GM23338 (cell line): Measurements from ENCODE around the gene HS6ST1. TPM values are rescaled to one million over a fixed set of nuclear protein-coding genes. Genes with fewer than 3 reads are reported as not detected.

Source experiments
- ATAC-seq: fragments of 200-7000 bp; cut with Tn5 transposase; 3 replicates; pipeline ENCODE4 v1.9.1; 2020
- DNase-seq: peaks from one replicate; pipeline ENCODE4 v3.0.0-alpha.2; 2015; ENCODE audit warnings: low spot score
- H2AFZ ChIP-seq: fragments of 200-600 bp; sonication (generic); 2 replicates; pipeline ENCODE4 v1.8.0; 2016; ENCODE audit warnings: antibody characterized with exemption, mild to moderate bottlenecking, moderate library complexity
- H3F3A ChIP-seq: fragments of 200-600 bp; sonication (generic); replicated peaks from 2 replicates; pipeline ENCODE4 v1.8.0; 2017; ENCODE audit warnings: antibody characterized with exemption, mixed run types, low read depth
- H3K27ac ChIP-seq: fragments of 200-600 bp; sonication (generic); 2 replicates; pipeline ENCODE4 v1.6.1; 2016; ENCODE audit warnings: low read depth
- H3K27me3 ChIP-seq: fragments of 200-600 bp; sonication (generic); 2 replicates; pipeline ENCODE4 v1.8.0; 2016; ENCODE audit warnings: mild to moderate bottlenecking, mixed run types, moderate library complexity; ENCODE audit not compliant: insufficient read depth
- H3K36me3 ChIP-seq: fragments of 200-600 bp; sonication (generic); 2 replicates; pipeline ENCODE4 v1.8.0; 2016; ENCODE audit warnings: mild to moderate bottlenecking; ENCODE audit not compliant: insufficient read depth
- H3K4me1 ChIP-seq: fragments of 200-600 bp; sonication (generic); 2 replicates; pipeline ENCODE4 v1.8.0; 2016; ENCODE audit warnings: mild to moderate bottlenecking, moderate library complexity; ENCODE audit not compliant: insufficient read depth
- H3K4me2 ChIP-seq: fragments of 200-600 bp; sonication (generic); 2 replicates; pipeline ENCODE4 v1.7.1; 2017; ENCODE audit warnings: mixed run types
- H3K4me3 ChIP-seq: fragments of 200-600 bp; sonication (generic); 2 replicates; pipeline ENCODE4 v1.6.1; 2016; ENCODE audit warnings: mixed run types
- H3K79me2 ChIP-seq: fragments of 200-600 bp; sonication (generic); replicated peaks from 2 replicates; pipeline ENCODE4 v1.8.0; 2017; ENCODE audit warnings: mild to moderate bottlenecking; ENCODE audit not compliant: insufficient read depth
- H3K9me2 ChIP-seq: fragments of 200-600 bp; sonication (generic); 2 replicates; pipeline ENCODE4 v1.8.0; 2017; ENCODE audit not compliant: insufficient read depth
- H4K20me1 ChIP-seq: fragments of 200-600 bp; sonication (generic); replicated peaks from 2 replicates; pipeline ENCODE4 v1.8.0; 2017; ENCODE audit warnings: mild to moderate bottlenecking; ENCODE audit not compliant: insufficient read depth
- H3K27ac Mint-ChIP-seq: 2 replicates; pipeline ENCODE4 v1.8.0; 2020; ENCODE audit warnings: inconsistent platforms, mild to moderate bottlenecking, moderate library complexity, mixed read lengths
- H3K27me3 Mint-ChIP-seq: 3 replicates; pipeline ENCODE4 v1.8.0; 2022; ENCODE audit warnings: low read depth, mild to moderate bottlenecking, moderate library complexity, mixed read lengths, inconsistent platforms; ENCODE audit not compliant: insufficient read depth, poor library complexity
- H3K36me3 Mint-ChIP-seq: 3 replicates; pipeline ENCODE4 v1.8.0; 2021; ENCODE audit warnings: low read depth, mild to moderate bottlenecking, inconsistent platforms, moderate library complexity, mixed read lengths
- H3K4me1 Mint-ChIP-seq: 3 replicates; pipeline ENCODE4 v1.8.0; 2020; ENCODE audit warnings: mild to moderate bottlenecking, inconsistent platforms, mixed read lengths
- H3K4me3 Mint-ChIP-seq: 3 replicates; pipeline ENCODE4 v1.8.0; 2021; ENCODE audit warnings: moderate library complexity, mild to moderate bottlenecking, inconsistent platforms, mixed read lengths
- H3K9me3 Mint-ChIP-seq: 3 replicates; pipeline ENCODE4 v1.8.0; 2020; ENCODE audit warnings: moderate library complexity, mild to moderate bottlenecking, inconsistent platforms, mixed read lengths
- CREB1 ChIP-seq: fragments of 250-450 bp; sonication (Bioruptor Pico); IDR thresholded peaks from 2 replicates; pipeline ENCODE4 v1.5.0; 2020; ENCODE audit warnings: low read depth, mild to moderate bottlenecking, moderate library complexity
- EZH2 ChIP-seq: fragments of 200-600 bp; sonication (generic); IDR thresholded peaks from one replicate; pipeline ENCODE4 v1.8.0; 2017; ENCODE audit warnings: antibody characterized with exemption, mild to moderate bottlenecking, low read depth; ENCODE audit not compliant: unreplicated experiment
- EZH2phosphoT487 ChIP-seq: fragments of 200-600 bp; sonication (generic); IDR thresholded peaks from one replicate; pipeline ENCODE4 v1.8.1; 2018; ENCODE audit warnings: antibody characterized with exemption; ENCODE audit not compliant: unreplicated experiment
- NANOG ChIP-seq: IDR thresholded peaks from 2 replicates; pipeline ENCODE4 v1.6.1; 2016; ENCODE audit warnings: antibody characterized with exemption, borderline replicate concordance
- STAT1 ChIP-seq: IDR thresholded peaks from one replicate; pipeline ENCODE4 v1.6.1; 2016; ENCODE audit warnings: antibody characterized with exemption; ENCODE audit not compliant: unreplicated experiment
- ZNF114 ChIP-seq: fragments of 250-450 bp; sonication (Bioruptor Pico); IDR thresholded peaks from 2 replicates; pipeline ENCODE4 v1.5.0; 2020; ENCODE audit warnings: mild to moderate bottlenecking, moderate library complexity
- ZNF331 ChIP-seq: fragments of 250-450 bp; sonication (Bioruptor Pico); IDR thresholded peaks from 2 replicates; pipeline ENCODE4 v1.5.0; 2020; ENCODE audit warnings: low read depth, mild to moderate bottlenecking, moderate library complexity
- polyA plus RNA-seq: library from polyadenylated mRNA; unstranded; fragments of >200 nt; fragmentation: Nextera tagmentation; extraction: Ambion mirVana; gene quantifications from 2 replicates; pipeline ENCODE4 v1.2.1, GENCODE V29; 2016
- total RNA-seq: library from RNA; depleted of rRNA; stranded (reverse); fragments of >200 nt; shearing (Covaris generic); gene quantifications from 2 replicates; pipeline ENCODE4 v1.2.3, GENCODE V29; 2014
- TF ChIP-seq, protein P1 (sequence below): IDR thresholded peaks from 2 replicates; pipeline ENCODE4 v1.6.1; 2016; ENCODE audit warnings: antibody characterized with exemption
- TF ChIP-seq, protein P2 (sequence below): IDR thresholded peaks from one replicate; pipeline ENCODE4 v1.6.1; 2018; ENCODE audit warnings: antibody characterized with exemption; ENCODE audit not compliant: unreplicated experiment
- TF ChIP-seq, protein P3 (sequence below), 2 experiments: fragments of 200-600 bp in 1 of 2; sonication (generic) in 1 of 2; conservative IDR thresholded peaks; 2 replicates each; pipeline versions ENCODE4 v1.5.1 to v1.6.1; 2016 to 2017; ENCODE audit warnings: antibody characterized with exemption in 2 of 2, low read depth in 2 of 2, mild to moderate bottlenecking in 2 of 2, moderate library complexity in 1 of 2

HS6ST1 gene
- total and polyA plus RNA-seq, 2 experiments from 2014 or later, result 21.1 to 106 TPM

DNA sequence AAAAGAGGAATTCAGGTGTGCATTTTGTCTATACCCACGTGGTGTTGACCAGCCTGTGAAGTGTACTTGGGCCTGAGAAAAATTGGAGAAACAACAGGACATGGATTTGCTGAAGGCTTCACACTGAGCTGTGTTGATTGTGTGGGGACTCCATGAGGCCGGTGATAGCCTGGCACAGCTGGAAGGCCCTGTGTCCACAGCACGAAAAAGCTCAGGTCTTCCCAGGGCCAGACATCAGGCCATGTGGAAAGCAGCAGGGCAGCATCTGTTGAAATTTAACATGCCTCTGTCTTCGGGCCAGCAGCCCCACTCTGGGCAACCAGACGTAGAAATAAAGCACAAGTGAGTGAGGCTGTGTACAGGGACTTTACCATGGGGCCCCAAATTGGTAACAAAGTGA, 84.1 kb downstream of the HS6ST1 start (continued):
- TF ChIP-seq EZH2phosphoT487, result no peak
- TF ChIP-seq, protein P1, sequence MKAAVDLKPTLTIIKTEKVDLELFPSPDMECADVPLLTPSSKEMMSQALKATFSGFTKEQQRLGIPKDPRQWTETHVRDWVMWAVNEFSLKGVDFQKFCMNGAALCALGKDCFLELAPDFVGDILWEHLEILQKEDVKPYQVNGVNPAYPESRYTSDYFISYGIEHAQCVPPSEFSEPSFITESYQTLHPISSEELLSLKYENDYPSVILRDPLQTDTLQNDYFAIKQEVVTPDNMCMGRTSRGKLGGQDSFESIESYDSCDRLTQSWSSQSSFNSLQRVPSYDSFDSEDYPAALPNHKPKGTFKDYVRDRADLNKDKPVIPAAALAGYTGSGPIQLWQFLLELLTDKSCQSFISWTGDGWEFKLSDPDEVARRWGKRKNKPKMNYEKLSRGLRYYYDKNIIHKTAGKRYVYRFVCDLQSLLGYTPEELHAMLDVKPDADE, result no peak

DNA sequence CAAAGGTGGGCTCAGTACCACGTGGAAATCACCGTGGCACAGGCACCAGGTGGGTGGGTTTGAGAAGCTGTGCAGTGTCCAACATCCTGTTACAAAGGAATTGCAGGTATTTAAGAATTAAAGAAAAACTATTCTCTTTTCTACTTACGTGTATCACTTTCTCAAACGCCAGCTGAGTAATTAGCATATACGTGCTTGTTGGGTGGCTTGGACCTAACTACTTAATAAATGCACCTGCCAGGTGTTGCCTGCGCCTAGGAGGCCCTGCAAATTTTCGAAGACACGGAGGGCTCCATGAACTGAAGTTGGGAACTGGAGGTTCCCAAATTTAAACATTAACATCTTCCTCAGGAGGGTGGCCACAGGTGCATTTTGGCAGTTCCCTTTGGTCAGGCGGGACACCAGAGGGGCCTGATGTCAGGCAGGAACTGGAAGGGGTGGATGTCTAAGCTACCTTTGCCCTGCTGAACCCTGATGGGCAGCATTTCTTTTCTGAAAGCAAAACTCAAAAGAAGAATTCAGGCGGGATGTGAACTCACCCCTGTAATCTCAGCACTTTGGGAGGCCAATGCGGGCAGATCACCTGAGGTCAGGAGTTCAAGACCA, 84.8 kb downstream of the HS6ST1 start:
- no peaks in the 10 kb centered on the region for H3K36me3 ChIP-seq
- H4K20me1 ChIP-seq, result no peaks in the 10 kb centered on the region
- no peak overlapping the region for H3K27ac ChIP-seq
- no peaks in the 10 kb centered on the region for H3K79me2 ChIP-seq
- H3K9me2 ChIP-seq, result no peaks in the 10 kb centered on the region
- DNase-seq (no peak), ATAC-seq (peak; percentile 4)
- no peaks in the 10 kb centered on the region for H3K4me1 ChIP-seq
- H3K4me2 ChIP-seq, result peak overlapping the region; percentile 91
- Mint-ChIP-seq H3K9me3 (no peaks in the 10 kb centered on the region), H3K36me3 (no peaks in the 10 kb centered on the region), H3K27ac (no peak overlapping the region), H3K4me1 (peaks cover 2% of the 10 kb centered on the region; the same call in 2 of the 3 replicates), H3K27me3 (peaks cover 24% of the 10 kb centered on the region), H3K4me3 (peak overlapping the region; percentile 73)
- peak overlapping the region; percentile 88 for H3K4me3 ChIP-seq
- H2AFZ ChIP-seq, result peak overlapping the region; percentile 19; the same call in 1 of the 2 replicates
- no peak for TF ChIP-seq EZH2
- no peak for TF ChIP-seq EZH2phosphoT487
- TF ChIP-seq ZNF331, result no peak
- no peak for TF ChIP-seq CREB1
- TF ChIP-seq, protein P2, sequence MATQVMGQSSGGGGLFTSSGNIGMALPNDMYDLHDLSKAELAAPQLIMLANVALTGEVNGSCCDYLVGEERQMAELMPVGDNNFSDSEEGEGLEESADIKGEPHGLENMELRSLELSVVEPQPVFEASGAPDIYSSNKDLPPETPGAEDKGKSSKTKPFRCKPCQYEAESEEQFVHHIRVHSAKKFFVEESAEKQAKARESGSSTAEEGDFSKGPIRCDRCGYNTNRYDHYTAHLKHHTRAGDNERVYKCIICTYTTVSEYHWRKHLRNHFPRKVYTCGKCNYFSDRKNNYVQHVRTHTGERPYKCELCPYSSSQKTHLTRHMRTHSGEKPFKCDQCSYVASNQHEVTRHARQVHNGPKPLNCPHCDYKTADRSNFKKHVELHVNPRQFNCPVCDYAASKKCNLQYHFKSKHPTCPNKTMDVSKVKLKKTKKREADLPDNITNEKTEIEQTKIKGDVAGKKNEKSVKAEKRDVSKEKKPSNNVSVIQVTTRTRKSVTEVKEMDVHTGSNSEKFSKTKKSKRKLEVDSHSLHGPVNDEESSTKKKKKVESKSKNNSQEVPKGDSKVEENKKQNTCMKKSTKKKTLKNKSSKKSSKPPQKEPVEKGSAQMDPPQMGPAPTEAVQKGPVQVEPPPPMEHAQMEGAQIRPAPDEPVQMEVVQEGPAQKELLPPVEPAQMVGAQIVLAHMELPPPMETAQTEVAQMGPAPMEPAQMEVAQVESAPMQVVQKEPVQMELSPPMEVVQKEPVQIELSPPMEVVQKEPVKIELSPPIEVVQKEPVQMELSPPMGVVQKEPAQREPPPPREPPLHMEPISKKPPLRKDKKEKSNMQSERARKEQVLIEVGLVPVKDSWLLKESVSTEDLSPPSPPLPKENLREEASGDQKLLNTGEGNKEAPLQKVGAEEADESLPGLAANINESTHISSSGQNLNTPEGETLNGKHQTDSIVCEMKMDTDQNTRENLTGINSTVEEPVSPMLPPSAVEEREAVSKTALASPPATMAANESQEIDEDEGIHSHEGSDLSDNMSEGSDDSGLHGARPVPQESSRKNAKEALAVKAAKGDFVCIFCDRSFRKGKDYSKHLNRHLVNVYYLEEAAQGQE, result no peak
- no peak for TF ChIP-seq STAT1
- TF ChIP-seq, protein P3, sequence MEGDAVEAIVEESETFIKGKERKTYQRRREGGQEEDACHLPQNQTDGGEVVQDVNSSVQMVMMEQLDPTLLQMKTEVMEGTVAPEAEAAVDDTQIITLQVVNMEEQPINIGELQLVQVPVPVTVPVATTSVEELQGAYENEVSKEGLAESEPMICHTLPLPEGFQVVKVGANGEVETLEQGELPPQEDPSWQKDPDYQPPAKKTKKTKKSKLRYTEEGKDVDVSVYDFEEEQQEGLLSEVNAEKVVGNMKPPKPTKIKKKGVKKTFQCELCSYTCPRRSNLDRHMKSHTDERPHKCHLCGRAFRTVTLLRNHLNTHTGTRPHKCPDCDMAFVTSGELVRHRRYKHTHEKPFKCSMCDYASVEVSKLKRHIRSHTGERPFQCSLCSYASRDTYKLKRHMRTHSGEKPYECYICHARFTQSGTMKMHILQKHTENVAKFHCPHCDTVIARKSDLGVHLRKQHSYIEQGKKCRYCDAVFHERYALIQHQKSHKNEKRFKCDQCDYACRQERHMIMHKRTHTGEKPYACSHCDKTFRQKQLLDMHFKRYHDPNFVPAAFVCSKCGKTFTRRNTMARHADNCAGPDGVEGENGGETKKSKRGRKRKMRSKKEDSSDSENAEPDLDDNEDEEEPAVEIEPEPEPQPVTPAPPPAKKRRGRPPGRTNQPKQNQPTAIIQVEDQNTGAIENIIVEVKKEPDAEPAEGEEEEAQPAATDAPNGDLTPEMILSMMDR (conservative IDR thresholded peaks at IDR 0.05; ENCODE audit: low read depth in 2 of 2), result no peak
- TF ChIP-seq, protein P1, result no peak
- TF ChIP-seq NANOG, result no peak
- TF ChIP-seq ZNF114 (CRISPR knock-in tag), result no peak
- H3F3A ChIP-seq, result no peaks in the 10 kb centered on the region
- peaks cover 23% of the 10 kb centered on the region for H3K27me3 ChIP-seq
